ENCODE results near the gene ATIC.
A peak's percentile ranks its signal among the peaks of the same experiment; 100 is the strongest.
"Not testable (repeated sequence)": the region's sequence is repeated elsewhere in the genome, so short reads cannot be mapped to it uniquely, and the experiment has no call there.

ATIC gene

DNA sequence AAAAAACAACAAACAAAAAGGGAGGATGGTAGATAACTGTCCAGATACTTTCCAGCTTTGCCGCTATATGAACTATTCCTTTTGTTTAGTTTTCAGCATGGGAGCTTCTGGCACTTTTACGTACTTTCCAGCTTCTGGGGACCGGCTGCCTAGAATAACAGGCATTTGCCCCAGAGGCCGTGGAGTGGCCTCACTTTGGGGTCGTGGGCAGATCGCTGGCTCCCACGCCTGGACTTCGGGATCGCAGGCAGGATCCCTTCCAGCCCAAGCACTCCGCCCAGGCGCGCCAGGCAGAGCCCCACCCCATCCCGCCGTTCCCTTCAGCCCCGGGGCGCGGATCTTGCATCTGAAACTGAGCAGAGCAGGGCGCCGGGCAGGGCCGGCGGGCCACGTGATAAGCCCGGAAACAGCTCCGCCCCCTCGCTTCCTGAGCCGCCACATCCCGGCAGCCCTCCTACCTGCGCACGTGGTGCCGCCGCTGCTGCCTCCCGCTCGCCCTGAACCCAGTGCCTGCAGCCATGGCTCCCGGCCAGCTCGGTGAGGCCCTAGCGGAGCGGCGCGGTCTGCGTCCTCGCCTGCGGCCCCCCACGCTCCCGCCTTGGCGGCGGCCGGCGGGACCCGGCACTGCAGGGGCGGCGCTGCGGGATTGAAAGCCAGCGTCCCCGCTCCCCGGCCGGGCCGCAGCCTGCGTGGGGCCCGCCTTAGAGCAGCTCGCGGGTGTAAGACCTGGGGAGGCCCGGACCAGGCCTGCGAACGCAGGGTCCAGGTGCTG lies at the start of gene ATIC:
TSS of gene ATIC (plus strand) at position 435 of the 772 bp plus-strand sequence. CDS start at position 519, 84 bp downstream.
- peak; percentile 20 to 93 (median 85) for DNase-seq

DNA sequence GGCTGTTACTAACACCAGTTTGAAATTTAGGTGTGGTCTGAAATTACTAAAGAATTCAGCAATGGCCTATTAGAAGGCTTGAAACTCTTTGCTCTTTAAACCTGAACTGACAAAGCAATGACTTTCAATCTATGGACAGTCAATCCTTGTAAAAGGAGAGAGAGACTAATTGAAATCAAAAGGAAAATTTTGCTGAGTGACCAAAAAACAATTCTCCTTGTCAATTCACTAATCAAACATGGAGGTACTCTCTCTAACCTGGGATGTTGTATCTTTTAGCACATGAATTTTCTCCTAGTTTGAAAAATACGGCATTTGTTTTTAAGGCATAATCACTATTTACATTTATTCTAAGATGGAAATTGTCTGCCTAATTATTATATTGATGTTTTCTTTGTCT lies 49.6 kb upstream of the ATIC start:
- no peak for DNase-seq

DNA sequence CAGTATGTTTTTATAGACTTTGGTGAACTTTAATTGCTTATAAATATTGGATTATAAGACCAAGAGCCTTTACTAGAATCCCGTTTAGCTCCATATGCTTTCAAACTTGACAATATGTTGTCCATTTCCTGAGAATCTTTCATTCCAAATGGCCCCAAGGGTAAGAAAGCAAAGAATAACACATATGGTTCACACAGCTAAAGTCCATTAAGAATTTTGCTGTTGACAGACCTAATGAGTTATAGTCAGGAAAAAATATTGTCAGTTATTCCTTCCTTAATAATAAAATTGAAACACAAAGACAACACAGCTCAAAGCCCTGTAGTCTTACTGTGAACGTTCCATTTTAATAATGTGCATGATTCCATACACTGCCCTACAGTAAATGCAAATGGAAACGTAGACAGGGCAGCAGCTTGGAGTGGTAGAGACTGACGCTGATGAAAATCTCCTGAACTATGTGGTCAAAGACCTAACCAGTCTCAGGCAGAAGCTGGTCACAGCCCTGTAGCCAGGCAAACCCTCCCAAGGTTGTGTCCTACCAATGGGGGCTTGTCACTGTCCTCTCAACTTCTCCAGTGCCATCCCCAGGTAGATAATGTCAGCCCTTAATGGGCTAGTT lies 49.0 kb upstream of the ATIC start:
- DNase-seq, result no peak

DNA sequence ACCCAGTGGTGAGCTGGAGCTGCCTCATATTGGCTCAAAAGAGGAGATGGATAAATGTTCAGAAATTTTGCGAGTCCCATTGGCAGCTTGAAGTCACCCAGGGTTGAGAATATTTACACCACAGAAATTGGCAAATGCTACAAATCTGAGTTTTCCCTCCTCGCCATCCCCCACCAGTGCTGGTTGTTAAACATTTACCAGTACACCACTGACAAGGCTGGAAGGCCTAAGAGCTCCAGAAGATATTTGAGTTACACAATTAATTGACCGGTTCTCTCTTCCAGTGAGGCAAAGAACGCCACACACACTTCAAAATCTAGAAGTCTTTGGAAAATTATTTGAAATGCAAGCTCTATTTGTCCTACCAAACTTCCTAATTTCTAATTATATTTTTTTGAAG lies 47.5 kb upstream of the ATIC start:
- DNase-seq, result no peak

DNA sequence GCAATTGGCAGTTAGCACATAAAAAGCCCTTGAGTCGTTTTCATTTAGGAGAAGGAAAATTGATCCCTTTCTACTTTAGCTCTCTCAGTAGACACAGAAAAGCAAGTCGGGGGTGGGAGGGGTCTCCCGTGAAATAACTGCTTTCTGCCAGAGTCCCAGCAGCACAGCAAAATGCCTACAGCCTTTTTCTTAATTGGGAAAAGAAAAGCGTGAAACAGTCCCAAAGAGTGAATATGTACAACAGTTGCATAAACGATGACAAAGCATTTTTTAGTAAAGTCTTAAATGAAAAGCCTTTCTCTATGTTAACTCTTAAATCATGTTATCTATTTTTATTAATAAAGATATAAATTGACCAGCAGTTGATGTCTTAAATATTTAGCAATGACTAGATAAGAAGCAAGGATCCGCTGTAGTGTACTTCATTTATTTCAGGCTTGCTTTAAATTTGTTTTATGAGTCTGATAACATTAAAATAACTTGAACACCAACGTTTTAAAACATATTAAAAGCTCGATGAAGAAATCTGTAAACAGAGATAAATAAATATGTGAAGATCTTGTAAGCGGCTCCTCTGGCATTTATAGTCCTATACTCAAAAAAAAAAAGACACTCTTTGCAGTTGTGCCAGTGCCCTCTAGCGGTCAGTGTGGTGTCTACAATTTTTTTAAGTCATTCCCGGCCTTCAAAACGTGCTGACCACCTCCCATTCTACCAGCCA lies 42.3 kb upstream of the ATIC start:
- DNase-seq, result peak in 10 of 14 donors; percentile 3 to 54 (median 15)

DNA sequence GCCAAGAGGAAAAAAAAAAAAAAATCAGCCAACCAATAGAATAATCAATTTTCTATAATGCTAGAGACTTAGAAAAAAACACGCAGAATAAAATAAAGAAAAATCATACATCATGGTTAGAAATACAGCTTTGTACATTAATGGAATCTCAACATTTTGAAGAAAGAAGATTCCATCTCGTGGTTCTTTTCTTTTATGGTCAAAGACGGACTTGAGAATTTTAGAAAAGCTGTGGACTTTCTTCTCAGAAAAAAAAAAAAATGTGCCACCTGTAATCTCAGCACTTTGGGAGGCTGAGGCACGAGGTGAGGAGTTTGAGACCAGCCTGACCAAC lies 41.8 kb upstream of the ATIC start:
- no peak for DNase-seq

DNA sequence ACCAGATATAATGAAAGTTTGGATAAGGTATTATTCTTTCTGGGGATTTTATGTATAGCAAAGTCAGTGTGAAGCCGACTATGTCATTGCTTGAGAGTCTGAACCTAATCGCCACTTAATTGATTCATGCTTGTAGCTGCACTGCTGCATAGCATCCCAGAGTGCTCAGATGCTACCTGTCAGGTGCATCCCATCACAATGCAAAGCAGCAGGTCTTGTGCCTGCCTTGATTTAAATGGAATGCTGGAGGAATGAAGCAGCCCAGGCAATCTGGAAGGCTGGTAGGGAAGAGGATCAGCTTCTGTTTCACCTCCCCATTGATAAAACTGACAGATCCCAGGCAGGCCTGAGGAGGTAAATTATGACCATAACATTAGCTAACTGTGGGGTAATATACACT lies 40.4 kb upstream of the ATIC start:
- no peak for DNase-seq

DNA sequence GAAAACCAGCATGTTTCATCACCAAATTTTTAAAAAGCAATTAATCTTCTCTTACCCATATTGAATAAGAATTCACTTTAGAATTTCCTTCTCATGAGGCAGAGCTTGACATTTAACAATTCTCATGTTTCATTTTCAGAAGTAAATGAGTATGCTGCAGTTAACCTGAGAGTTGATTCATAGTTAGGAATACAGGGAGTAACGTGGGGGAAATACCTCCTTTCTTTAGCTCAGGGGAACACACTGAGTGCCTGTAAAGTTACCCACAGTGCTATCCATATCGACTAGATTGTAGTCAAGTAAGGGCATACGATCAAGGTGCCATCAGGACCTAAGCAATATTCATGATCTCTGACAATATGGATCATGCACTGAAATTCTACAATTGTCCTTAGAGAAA lies 38.9 kb upstream of the ATIC start:
- DNase-seq, result no peak

- DNase-seq, result no peak
Observed at GRCh38 chr2:215274829-215275228, 37.0 kb upstream of the ATIC start.

DNA sequence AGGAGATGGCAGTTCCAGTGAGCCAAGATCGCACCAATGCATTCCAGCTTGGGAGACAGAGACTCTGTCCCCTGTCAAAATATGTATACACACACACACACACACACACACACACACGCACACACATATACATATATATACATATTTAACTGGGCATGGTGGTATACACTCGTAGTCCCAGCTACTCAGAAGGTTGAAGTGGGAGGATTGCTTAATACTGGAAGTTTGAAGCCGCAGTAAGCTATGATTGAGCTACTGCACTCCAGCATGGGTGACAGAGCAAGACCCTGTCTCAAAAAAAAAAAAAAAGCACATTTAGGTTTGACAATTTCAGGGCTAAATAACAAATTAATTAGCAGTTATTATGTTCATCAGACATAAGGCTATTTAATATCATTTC lies 36.0 kb upstream of the ATIC start:
- no peak for DNase-seq

DNA sequence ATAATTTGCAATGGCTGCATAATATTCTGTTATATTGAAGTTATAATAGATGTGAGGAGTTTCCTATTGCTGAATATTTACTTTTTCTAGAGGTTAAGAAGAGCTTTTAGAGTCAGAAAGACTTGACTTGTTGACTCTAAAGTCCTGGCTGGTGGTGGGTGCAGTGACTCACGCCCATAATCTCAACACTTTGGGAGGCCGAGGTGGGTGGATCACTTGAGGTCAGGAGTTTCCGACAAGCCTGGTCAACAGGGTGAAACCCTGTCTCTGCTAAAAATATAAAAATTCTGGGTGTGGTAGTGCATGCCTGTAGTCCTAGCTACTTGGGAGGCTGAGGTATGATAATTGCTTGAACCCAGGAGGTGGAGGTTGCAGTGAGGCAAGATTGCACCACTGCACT lies 33.9 kb upstream of the ATIC start:
- no peak for DNase-seq

GRCh38 chr2:215280326-215280725 lies 31.5 kb upstream of the ATIC start:
- DNase-seq, result no peak

DNA sequence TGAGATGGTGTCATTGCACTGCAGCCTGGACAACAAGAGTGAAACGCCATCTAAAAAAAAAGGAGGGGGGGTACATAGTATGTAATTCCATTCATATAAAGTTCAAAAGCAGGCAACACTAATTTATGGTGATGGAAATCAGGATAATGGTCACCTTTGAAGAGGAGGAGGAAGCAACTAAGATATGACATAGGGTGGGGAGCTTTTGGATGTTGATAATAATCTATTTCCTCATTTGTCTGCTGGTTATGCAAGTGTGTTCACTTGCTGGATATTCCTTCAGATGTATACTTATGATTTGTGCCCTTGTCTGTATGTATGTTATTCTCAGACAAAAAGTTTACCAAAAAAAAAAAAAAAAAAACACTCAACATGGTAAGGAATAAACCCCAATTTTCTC lies 28.6 kb upstream of the ATIC start:
- no peak for DNase-seq

- DNase-seq, result no peak
Observed at GRCh38 chr2:215286309-215286708, 25.6 kb upstream of the ATIC start.

DNA sequence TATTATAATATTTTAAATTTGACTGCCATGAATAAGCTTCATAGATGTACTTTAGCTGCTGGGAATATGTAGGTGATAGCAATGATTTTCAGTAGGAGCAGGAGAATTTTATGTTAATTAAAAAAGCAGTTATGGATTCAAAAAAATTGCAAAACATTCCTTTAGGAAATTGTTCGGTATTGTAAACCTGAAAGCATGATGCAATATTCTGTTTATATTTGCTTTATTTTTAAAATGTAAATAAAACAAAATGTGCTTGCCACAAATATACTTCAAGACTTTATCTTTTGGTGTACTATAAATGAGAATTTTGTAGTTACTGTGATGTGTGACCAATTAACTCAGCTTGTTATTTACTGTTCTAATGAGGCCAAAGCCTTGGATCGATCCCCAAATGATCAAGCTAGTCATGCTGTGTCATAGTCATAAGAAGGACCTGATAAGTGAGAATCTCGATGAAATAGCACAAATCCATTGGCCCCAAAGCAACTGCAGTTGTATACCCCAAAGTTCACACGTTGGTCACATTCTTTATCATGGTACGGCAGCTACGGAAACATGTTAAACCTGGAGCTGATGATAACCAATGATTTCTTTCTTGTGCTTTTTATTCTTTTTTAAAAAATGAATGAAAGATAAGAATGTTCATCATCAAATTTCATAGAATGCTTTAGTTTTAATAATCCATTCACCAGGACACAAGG lies 23.6 kb upstream of the ATIC start:
- no peak for DNase-seq

- no peak for DNase-seq
Observed at GRCh38 chr2:215290980-215291599, 20.8 kb upstream of the ATIC start.

- no peak for DNase-seq
Observed at GRCh38 chr2:215293879-215294278, 18.0 kb upstream of the ATIC start.

GRCh38 chr2:215299337-215299859 lies 12.5 kb upstream of the ATIC start:
- no peak for DNase-seq

- no peak for DNase-seq
Observed at GRCh38 chr2:215301994-215302393, 9.9 kb upstream of the ATIC start.

DNA sequence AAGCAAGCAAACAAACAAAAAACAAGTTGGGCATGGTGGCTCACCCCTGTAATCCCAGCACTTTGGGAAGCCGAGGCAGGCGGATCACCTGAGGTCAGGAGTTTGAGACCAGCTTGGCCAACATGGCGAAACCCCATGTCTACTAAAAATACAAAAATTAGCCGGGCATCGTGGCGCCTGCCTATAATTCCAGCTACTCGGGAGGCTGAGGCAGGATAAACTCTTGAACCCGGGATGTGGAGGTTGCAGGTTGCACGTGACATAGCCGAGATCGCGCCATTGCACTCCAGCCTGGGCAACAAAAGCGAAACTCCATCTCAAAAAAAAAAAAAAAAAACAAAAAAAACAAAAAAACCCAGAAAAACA lies 617 bp upstream of the ATIC start:
- not testable (repeated sequence) for DNase-seq

GRCh38 chr2:215313255-215313613 lies 1.4 kb downstream of the ATIC start:
- no peak for DNase-seq

DNA sequence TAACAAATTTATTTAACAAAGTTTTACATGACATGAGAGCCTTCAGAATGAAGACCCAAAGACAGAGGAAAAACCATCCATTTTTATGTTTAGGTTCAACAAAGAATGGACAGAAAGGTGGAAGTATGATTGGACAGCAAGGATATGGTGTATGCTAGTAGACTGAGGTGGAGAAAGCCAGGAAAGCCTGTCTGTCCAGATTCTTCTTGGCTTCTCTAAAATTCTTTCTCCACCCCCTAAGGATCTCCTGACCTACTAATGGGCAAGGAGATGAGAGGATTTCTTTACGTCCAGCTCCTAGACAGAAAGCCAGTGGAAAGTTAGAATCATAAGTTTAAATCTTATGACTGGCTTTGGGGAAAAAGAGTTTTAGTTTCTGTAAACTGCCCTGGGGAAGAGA lies 3.0 kb downstream of the ATIC start:
- DNase-seq, result no peak

DNA sequence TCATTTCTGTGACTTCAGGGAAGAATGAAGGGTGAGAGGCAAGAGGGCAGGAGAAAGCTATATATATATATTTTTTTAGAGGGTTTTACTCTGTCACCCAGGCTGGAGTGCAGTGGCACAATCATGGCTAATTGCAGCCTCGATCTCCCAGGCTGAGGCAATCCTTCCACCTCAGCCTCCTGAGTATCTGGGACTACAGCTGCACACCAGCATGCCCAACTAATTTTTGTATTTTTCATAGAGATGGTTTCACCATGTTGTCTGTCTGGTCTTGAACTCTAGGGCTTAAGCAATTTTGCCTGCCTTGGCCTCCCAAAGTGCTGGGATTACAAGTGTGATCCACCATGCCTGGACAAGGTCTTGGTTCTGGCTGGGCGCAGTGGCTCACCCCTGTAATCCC lies 3.4 kb downstream of the ATIC start:
- DNase-seq, result no peak
